Stimulated activated CD8-positive, alpha-beta memory T cell treated with anti-CD3 and anti-CD28 coated beads, Interleukin-4, amount 100 ng/mL, for 1 hour (primary cell): ENCODE results near the gene HBD.

Experiments used
- DNase-seq, 2 donors: peaks; one replicate each; pipeline ENCODE4 v3.0.0-alpha.2; 2020; ENCODE audit warnings: low read depth in 2 of 2, low spot score in 1 of 2

HBD gene

GRCh38 chr11:5192738-5193137 is 41.5 kb downstream of the HBD start:
- no peak for DNase-seq

- DNase-seq, result no peak
Measured at GRCh38 chr11:5188201-5188600, 46.1 kb downstream of the HBD start.
